K562 (cell line): ENCODE data around the gene KLK2. TPM values are rescaled to one million over a fixed set of nuclear protein-coding genes. Genes with fewer than 3 reads are reported as not detected.

ENCODE experiments used
- ATAC-seq: fragments of 200-7000 bp; cut with Tn5 transposase; 3 replicates; pipeline ENCODE4 v1.9.1; 2020; ENCODE audit warnings: moderate library complexity
- BruUV-seq: library from RNA; stranded (reverse); fragments of 400-500 nt; replicated peaks from 2 replicates; lab custom pipeline; 2021; lab: Mats Ljungman, UMichigan
- CTCF ChIA-PET: fragments of 300-600 bp; formaldehyde crosslinking; extraction: SDS; loops from one replicate; lab custom pipeline; 2021; ENCODE audit warnings: low intra/inter-chr PET ratio; lab: Yijun Ruan, JAX
- POLR2A ChIA-PET: fragments of 300-600, 350-650 bp; sonication (Branson Sonifier 250); formaldehyde crosslinking; extraction: SDS; loops from one replicate; lab custom pipeline; 2021; ENCODE audit warnings: antibody characterized with exemption, inconsistent platforms; lab: Yijun Ruan, JAX
- DNase-seq, 4 experiments: peaks; one replicate each; pipeline versions ENCODE4 v3.0.0 to v3.0.0-alpha.2; 2011 to 2018; ENCODE audit warnings: low spot score in 3 of 4, mixed read lengths in 3 of 4; ENCODE audit errors: extremely low read depth in 1 of 4
- FAIRE-seq: peaks from 2 replicates; lab custom pipeline; 2011; peaks lifted over from hg19 to GRCh38; lab: Jason Lieb, UNC
- H2AFZ ChIP-seq: 2 replicates; pipeline ENCODE4 v1.6.0; 2011; ENCODE audit warnings: low read depth, low read length, control low read depth, inconsistent platforms
- H3K27ac ChIP-seq: fragments of 200-600 bp; 3 replicates; pipeline ENCODE4 v1.8.0; 2011; ENCODE audit warnings: low read depth, mild to moderate bottlenecking, control low read depth, inconsistent platforms, low read length, moderate library complexity, mixed read lengths; ENCODE audit errors: extremely low read depth
- H3K27me3 ChIP-seq, 2 experiments: fragments of 300-600 bp in 1 of 2; 2 replicates in 1 of 2; 3 replicates in 1 of 2; pipeline versions ENCODE4 v1.6.0 to v1.8.0; 2011; ENCODE audit warnings: inconsistent platforms in 2 of 2, low read length in 2 of 2, mild to moderate bottlenecking in 1 of 2, mixed read lengths in 1 of 2, moderate library complexity in 1 of 2; ENCODE audit not compliant: control insufficient read depth in 2 of 2, insufficient read depth in 2 of 2
- H3K36me3 ChIP-seq: fragments of 300-600 bp; 3 replicates; pipeline ENCODE4 v1.8.0; 2011; ENCODE audit warnings: mild to moderate bottlenecking, low read length, inconsistent platforms; ENCODE audit not compliant: control insufficient read depth, insufficient read depth
- H3K4me1 ChIP-seq, 2 experiments: fragments of 200-600 bp in 1 of 2; replicated peaks in 1 of 2; 2 replicates in 1 of 2; 3 replicates in 1 of 2; pipeline versions ENCODE4 v1.5.1 to v1.8.0; 2011; ENCODE audit warnings: inconsistent platforms in 2 of 2, low read length in 2 of 2, mild to moderate bottlenecking in 1 of 2, mixed read lengths in 1 of 2, moderate library complexity in 1 of 2; ENCODE audit not compliant: control insufficient read depth in 2 of 2, insufficient read depth in 2 of 2
- H3K4me2 ChIP-seq: 2 replicates; pipeline ENCODE4 v1.6.1; 2011; ENCODE audit warnings: low read length, control low read depth, inconsistent platforms, mixed read lengths; ENCODE audit not compliant: insufficient read depth
- H3K4me3 ChIP-seq: fragments of 200-600 bp; sonication (generic), shearing (Covaris generic); 2 replicates; pipeline ENCODE4 v1.5.1; 2016; ENCODE audit warnings: control low read depth, inconsistent platforms
- H3K79me2 ChIP-seq: fragments of 200-600 bp; 3 replicates; pipeline ENCODE4 v1.8.0; 2011; ENCODE audit warnings: low read length, inconsistent platforms; ENCODE audit not compliant: control insufficient read depth, insufficient read depth
- H3K9ac ChIP-seq, 2 experiments: 2 replicates each; pipeline versions ENCODE4 v1.6.0 to v1.6.1; 2011; ENCODE audit warnings: low read depth in 2 of 2, low read length in 2 of 2, control low read depth in 1 of 2, inconsistent platforms in 1 of 2, mild to moderate bottlenecking in 1 of 2, mixed read lengths in 1 of 2; ENCODE audit not compliant: insufficient read depth in 1 of 2
- H3K9me1 ChIP-seq: one replicate; pipeline ENCODE4 v1.6.0; 2011; ENCODE audit warnings: inconsistent platforms, mild to moderate bottlenecking, low read length, moderate library complexity; ENCODE audit not compliant: control insufficient read depth, insufficient read depth
- H3K9me3 ChIP-seq: replicated peaks from 2 replicates; pipeline ENCODE4 v1.5.1; 2011; ENCODE audit warnings: low read depth, low read length, inconsistent platforms; ENCODE audit not compliant: control insufficient read depth, insufficient read depth
- H4K20me1 ChIP-seq: replicated peaks from 2 replicates; pipeline ENCODE4 v1.6.1; 2011; ENCODE audit warnings: low read length, inconsistent platforms, mixed read lengths; ENCODE audit not compliant: control insufficient read depth, insufficient read depth
- CHCHD3 ChIP-seq: fragments of 250-450 bp; sonication (Bioruptor Pico); IDR thresholded peaks from 2 replicates; pipeline ENCODE4 v2.1.2; 2022; ENCODE audit warnings: mild to moderate bottlenecking
- CSDE1 ChIP-seq, 2 experiments: fragments of 450-650 bp; IDR thresholded peaks; 2 replicates each; pipeline ENCODE4 v1.6.1; 2016; ENCODE audit warnings: mild to moderate bottlenecking in 1 of 2
- KAT2B ChIP-seq: IDR thresholded peaks from one replicate; pipeline ENCODE4 v1.6.1; 2012; ENCODE audit warnings: low read depth, mild to moderate bottlenecking, control low read depth, inconsistent platforms, low read length, moderate library complexity
- KDM1A ChIP-seq, 2 experiments: fragments of 450-650 bp; IDR thresholded peaks; 2 replicates each; pipeline ENCODE4 v1.6.1; 2016; ENCODE audit warnings: mild to moderate bottlenecking in 2 of 2
- KLF10 ChIP-seq: fragments of 250-450 bp; sonication (Bioruptor Pico); IDR thresholded peaks from 2 replicates; pipeline ENCODE4 v1.6.1; 2021; ENCODE audit warnings: matching md5 sums
- MAFF ChIP-seq: IDR thresholded peaks from 2 replicates; pipeline ENCODE4 v1.6.1; 2012; ENCODE audit warnings: low read length, improper control_type of control experiment
- NCOA4 ChIP-seq: fragments of 450-650 bp; IDR thresholded peaks from 2 replicates; pipeline ENCODE4 v1.6.1; 2018; ENCODE audit warnings: mild to moderate bottlenecking; ENCODE audit not compliant: partially characterized antibody
- NCOR1 ChIP-seq: fragments of 450-650 bp; IDR thresholded peaks from 2 replicates; pipeline ENCODE4 v1.6.1; 2016; ENCODE audit warnings: mild to moderate bottlenecking, moderate library complexity
- PHF20 ChIP-seq: fragments of 450-650 bp; IDR thresholded peaks from 2 replicates; pipeline ENCODE4 v1.6.1; 2018; ENCODE audit not compliant: partially characterized antibody
- SRSF9 ChIP-seq: fragments of 200-400 bp; formaldehyde crosslinking; IDR thresholded peaks from 2 replicates; pipeline ENCODE4 v1.6.1; 2017; ENCODE audit warnings: low read depth, low read length, borderline replicate concordance
- ZNF12 ChIP-seq: sonication (generic); formaldehyde crosslinking; IDR thresholded peaks from 2 replicates; pipeline ENCODE4 v1.4.0; 2020; ENCODE audit warnings: mild to moderate bottlenecking, missing genetic modification reagents
- ZNF133 ChIP-seq: fragments of 250-450 bp; sonication (Bioruptor Pico); IDR thresholded peaks from 2 replicates; pipeline ENCODE4 v1.4.0; 2020; ENCODE audit warnings: mild to moderate bottlenecking
- ZNF174 ChIP-seq: fragments of 250-450 bp; sonication (Bioruptor Pico); IDR thresholded peaks from 2 replicates; pipeline ENCODE4 v1.4.0; 2020; ENCODE audit warnings: mild to moderate bottlenecking
- ZNF23 ChIP-seq: fragments of 250-450 bp; sonication (Bioruptor Pico); IDR thresholded peaks from 2 replicates; pipeline ENCODE4 v1.4.0; 2020; ENCODE audit warnings: mild to moderate bottlenecking
- ZNF584 ChIP-seq: fragments of 200-800 bp; sonication (Bioruptor generic); IDR thresholded peaks from 2 replicates; pipeline ENCODE4 v1.6.1; 2016; ENCODE audit warnings: low read depth, mild to moderate bottlenecking, missing genetic modification characterization, missing compliant biosample characterization
- ZNF778 ChIP-seq: fragments of 450-650 bp; formaldehyde crosslinking; IDR thresholded peaks from 2 replicates; pipeline ENCODE4 v1.4.0; 2020; ENCODE audit warnings: mild to moderate bottlenecking, moderate library complexity
- WGBS: fragments of 100-300 bp; shearing (Covaris generic); methylation state at CpG from one replicate; pipeline ENCODE4 v1.1.6; 2016; ENCODE audit warnings: low coverage, mixed read lengths; ENCODE audit not compliant: insufficient coverage; ENCODE audit errors: missing lambda C conversion rate; 5-methylcytosine and 5-hydroxymethylcytosine counted together
- in situ Hi-C: fragments of 300-500 bp; cut with MboI; formaldehyde crosslinking; loops from 4 replicates; pipeline ENCODE4 v1.15.0; 2018; ENCODE audit warnings: inconsistent platforms, mixed read lengths
- intact Hi-C: fragments of 100-400 bp; cut with micrococcal nuclease; formaldehyde crosslinking; loops from 2 replicates; pipeline ENCODE4 v1.14.2; 2022
- polyA plus RNA-seq, 8 experiments: library from polyadenylated mRNA; depleted of rRNA in 4 of 8; stranded (reverse) in 5 of 8; unstranded in 3 of 8; fragments of >200 nt; fragmentation: Nextera tagmentation in 2 of 8; fragmentation: Illumina TruSeq in 1 of 8; extraction: Ambion mirVana in 2 of 8; extraction: Trizol in 1 of 8; gene quantifications; 2 replicates each; pipeline versions ENCODE4 v1.2.1 to v1.2.3, GENCODE V29; 2011 to 2014; ENCODE audit warnings: inconsistent platforms in 1 of 8, missing spikeins in 1 of 8
- total RNA-seq, 7 experiments: library from RNA; depleted of rRNA in 6 of 7; stranded (reverse); fragments of >200 nt in 6 of 7; fragmentation: Illumina TruSeq in 2 of 7; extraction: Trizol in 2 of 7; gene quantifications; 2 replicates each; pipeline versions ENCODE4 v1.2.1 to v1.2.3, GENCODE V29; 2011 to 2021; ENCODE audit warnings: low replicate concordance in 1 of 7
- TF ChIP-seq, protein P1 (sequence below): fragments of 250-450 bp; sonication (Bioruptor Pico); IDR thresholded peaks from 2 replicates; pipeline ENCODE4 v1.4.0; 2020; ENCODE audit warnings: mild to moderate bottlenecking, moderate library complexity

Gene KLK2
- total and polyA plus RNA-seq, 9 of the 15 experiments (the other 6 are each of a cell fraction or from before 2014, with no cell fraction given), result 0.11 to 0.47 (median 0.23) TPM; not detected in 1

DNA sequence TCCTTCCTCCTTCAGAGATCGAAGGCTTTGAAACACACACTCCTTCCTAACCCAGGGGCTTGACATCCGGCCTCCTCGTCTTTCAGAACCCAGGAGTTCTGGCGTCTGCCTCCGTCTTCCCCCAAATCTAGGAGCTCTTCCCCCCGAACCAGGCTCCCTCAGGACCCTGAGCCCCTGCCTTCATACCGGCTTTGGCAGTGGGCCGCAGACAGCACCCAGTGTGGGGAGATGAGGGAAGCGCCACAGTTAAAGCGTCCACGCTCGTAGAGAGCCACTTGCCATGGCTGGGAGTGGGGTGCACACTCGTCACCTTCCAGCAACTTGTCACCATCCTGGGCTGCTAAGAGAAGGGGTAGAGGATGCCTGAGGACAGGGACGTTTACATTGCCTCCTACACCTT lies 45.8 kb upstream of the KLK2 start:
- peaks cover 0 to 20% of the 10 kb centered on the region in 2 experiments; a peak in 3 of 5 replicates for H3K27me3 ChIP-seq
- no peak overlapping the region for H3K9ac ChIP-seq
- H4K20me1 ChIP-seq, result no peaks in the 10 kb centered on the region; the same call in 1 of the 2 replicates
- no peak overlapping the region for H2AFZ ChIP-seq
- H3K4me2 ChIP-seq, result no peak overlapping the region
- in situ Hi-C loops, result no loop called here
- no peak for DNase-seq
- H3K4me1 ChIP-seq, result peaks cover 20 to 33% of the 10 kb centered on the region in 2 experiments
- no peaks in the 10 kb centered on the region for H3K79me2 ChIP-seq
- POLR2A ChIA-PET, result no interaction called here
- CTCF ChIA-PET, result no interaction called here
- FAIRE-seq, result no peak
- H3K9me3 ChIP-seq, result no peaks in the 10 kb centered on the region
- no peaks in the 10 kb centered on the region for H3K36me3 ChIP-seq
- no peak overlapping the region for H3K4me3 ChIP-seq
- no peak overlapping the region for H3K27ac ChIP-seq
- intact Hi-C loops, result no loop called here
- WGBS, result 19% methylated on average over 14 of the region's 14 CpGs
- TF ChIP-seq ZNF12 (CRISPR knock-in tag), result no peak
- TF ChIP-seq MAFF, result no peak
- TF ChIP-seq ZNF133, result no peak
- no peak for TF ChIP-seq PHF20
- no peak for TF ChIP-seq ZNF174 (CRISPR knock-in tag)
- no peak for TF ChIP-seq ZNF584 (CRISPR knock-in tag)
- no peak for TF ChIP-seq ZNF778
- no peak for TF ChIP-seq KLF10
- no peak for TF ChIP-seq ZNF23 (CRISPR knock-in tag)
- TF ChIP-seq KDM1A (IDR thresholded peaks at IDR 0.05), result no peak
- TF ChIP-seq CSDE1 (IDR thresholded peaks at IDR 0.05), result no peak
- TF ChIP-seq, protein P1, sequence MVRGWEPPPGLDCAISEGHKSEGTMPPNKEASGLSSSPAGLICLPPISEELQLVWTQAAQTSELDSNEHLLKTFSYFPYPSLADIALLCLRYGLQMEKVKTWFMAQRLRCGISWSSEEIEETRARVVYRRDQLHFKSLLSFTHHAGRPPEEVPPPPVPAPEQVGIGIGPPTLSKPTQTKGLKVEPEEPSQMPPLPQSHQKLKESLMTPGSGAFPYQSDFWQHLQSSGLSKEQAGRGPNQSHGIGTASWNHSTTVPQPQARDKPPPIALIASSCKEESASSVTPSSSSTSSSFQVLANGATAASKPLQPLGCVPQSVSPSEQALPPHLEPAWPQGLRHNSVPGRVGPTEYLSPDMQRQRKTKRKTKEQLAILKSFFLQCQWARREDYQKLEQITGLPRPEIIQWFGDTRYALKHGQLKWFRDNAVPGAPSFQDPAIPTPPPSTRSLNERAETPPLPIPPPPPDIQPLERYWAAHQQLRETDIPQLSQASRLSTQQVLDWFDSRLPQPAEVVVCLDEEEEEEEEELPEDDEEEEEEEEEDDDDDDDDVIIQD, result no peak
- TF ChIP-seq NCOR1, result no peak
- no peak for TF ChIP-seq KAT2B
- no peak for TF ChIP-seq SRSF9
- no peak for TF ChIP-seq CHCHD3 (CRISPR knock-in tag)
- TF ChIP-seq NCOA4, result no peak
- no peak for ATAC-seq
- BruUV-seq, result no TSS peak
- H3K9me1 ChIP-seq, result no peaks in the 10 kb centered on the region
